ENCODE data around the gene DNLZ.

DNA sequence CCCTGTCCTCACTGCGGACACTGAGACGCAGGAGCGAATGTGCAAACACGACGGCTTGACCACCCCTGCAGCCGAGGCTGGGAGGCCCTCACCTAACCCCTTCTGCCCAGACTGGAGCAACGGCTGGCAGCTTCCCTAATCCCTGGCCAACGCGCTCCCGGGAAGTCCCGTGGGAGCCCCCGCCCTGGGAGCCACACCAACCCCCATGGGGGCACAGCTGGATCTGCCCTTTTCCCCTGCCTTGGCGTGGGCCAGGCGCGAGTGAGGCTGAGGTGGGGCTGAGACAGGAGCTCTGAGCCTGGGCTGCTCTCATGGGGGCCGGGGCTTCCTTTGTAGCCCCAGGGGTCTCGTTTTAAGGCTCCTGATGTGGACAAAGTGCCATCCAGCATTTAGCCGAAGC, 4.6 kb upstream of the DNLZ start:
- TF ChIP-seq, protein P1, sequence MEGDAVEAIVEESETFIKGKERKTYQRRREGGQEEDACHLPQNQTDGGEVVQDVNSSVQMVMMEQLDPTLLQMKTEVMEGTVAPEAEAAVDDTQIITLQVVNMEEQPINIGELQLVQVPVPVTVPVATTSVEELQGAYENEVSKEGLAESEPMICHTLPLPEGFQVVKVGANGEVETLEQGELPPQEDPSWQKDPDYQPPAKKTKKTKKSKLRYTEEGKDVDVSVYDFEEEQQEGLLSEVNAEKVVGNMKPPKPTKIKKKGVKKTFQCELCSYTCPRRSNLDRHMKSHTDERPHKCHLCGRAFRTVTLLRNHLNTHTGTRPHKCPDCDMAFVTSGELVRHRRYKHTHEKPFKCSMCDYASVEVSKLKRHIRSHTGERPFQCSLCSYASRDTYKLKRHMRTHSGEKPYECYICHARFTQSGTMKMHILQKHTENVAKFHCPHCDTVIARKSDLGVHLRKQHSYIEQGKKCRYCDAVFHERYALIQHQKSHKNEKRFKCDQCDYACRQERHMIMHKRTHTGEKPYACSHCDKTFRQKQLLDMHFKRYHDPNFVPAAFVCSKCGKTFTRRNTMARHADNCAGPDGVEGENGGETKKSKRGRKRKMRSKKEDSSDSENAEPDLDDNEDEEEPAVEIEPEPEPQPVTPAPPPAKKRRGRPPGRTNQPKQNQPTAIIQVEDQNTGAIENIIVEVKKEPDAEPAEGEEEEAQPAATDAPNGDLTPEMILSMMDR (IDR thresholded peaks at IDR 0.05; ENCODE audit: extremely low read depth in 1 of 2, insufficient read depth in 1 of 2, low read depth in 1 of 2, low read length in 2 of 2): no peak
- no peak for TF ChIP-seq POLR2A (IDR thresholded peaks at IDR 0.05; ENCODE audit: low read depth, low read length)
- no peak for TF ChIP-seq EZH2 (IDR thresholded peaks at IDR 0.05; ENCODE audit: borderline replicate concordance, low read depth, low read length, severe bottlenecking)
- no peak for TF ChIP-seq MYC (IDR thresholded peaks at IDR 0.05; ENCODE audit: low read depth, low read length)
- TF ChIP-seq, protein P2, sequence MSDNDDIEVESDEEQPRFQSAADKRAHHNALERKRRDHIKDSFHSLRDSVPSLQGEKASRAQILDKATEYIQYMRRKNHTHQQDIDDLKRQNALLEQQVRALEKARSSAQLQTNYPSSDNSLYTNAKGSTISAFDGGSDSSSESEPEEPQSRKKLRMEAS (IDR thresholded peaks at IDR 0.05; ENCODE audit: insufficient read depth, insufficient read length): no peak

Data from endothelial cell of umbilical vein (primary cell).